GM21528 (cell line): Measurements from ENCODE around the gene PRAMEF20.

ENCODE experiments used
- ATAC-seq: cut with Tn5 transposase; IDR thresholded peaks from one replicate; pipeline ENCODE4 v1.9.1; 2021; ENCODE audit warnings: mild to moderate bottlenecking, moderate library complexity; ENCODE audit not compliant: unreplicated experiment, low FRiP score

The PRAMEF20 gene

GRCh38 chr1:13461977-13462376 lies 51.7 kb downstream of the PRAMEF20 start:
- ATAC-seq, result no peak

GRCh38 chr1:13462682-13463081 lies 52.4 kb downstream of the PRAMEF20 start:
- ATAC-seq, result no peak

GRCh38 chr1:13465515-13465914 lies 55.3 kb downstream of the PRAMEF20 start:
- ATAC-seq, result no peak

- ATAC-seq, result no peak
Observed at GRCh38 chr1:13469343-13469742, 59.1 kb downstream of the PRAMEF20 start.
